Right lobe of liver (tissue), 6 donors: Measurements from ENCODE around the gene CIP2A. TPM values are rescaled to one million over a fixed set of nuclear protein-coding genes. Genes with fewer than 3 reads are reported as not detected.

Experiments used
- ATAC-seq, 4 donors: fragments of 200-7000 bp; cut with Tn5 transposase; one replicate each; pipeline ENCODE4 v1.9.1; 2020; ENCODE audit warnings: mild to moderate bottlenecking in 4 of 4, moderate library complexity in 4 of 4
- DNase-seq, 3 donors: peaks; one replicate each; pipeline ENCODE4 v3.0.0-alpha.2; 2020
- H3K27ac ChIP-seq, 3 donors: fragments of 200-600 bp; one replicate each; pipeline ENCODE4 v1.8.0; 2022
- H3K27me3 ChIP-seq, 2 donors: fragments of 200-600 bp; one replicate each; pipeline ENCODE4 v1.8.0; 2022
- H3K36me3 ChIP-seq, 4 donors: fragments of 200-600 bp; sonication (generic) in 1 of 4; one replicate each; pipeline versions ENCODE4 v1.5.1 to v1.8.0; 2017 to 2022; ENCODE audit warnings: control low read depth in 1 of 4
- H3K4me1 ChIP-seq, 4 donors: fragments of 200-600 bp; sonication (generic) in 1 of 4; one replicate each; pipeline versions ENCODE4 v1.5.1 to v1.8.0; 2017 to 2022; ENCODE audit warnings: control low read depth in 1 of 4
- H3K4me3 ChIP-seq, 3 donors: fragments of 200-600 bp; one replicate each; pipeline ENCODE4 v1.8.0; 2022
- H3K9me3 ChIP-seq, 4 donors: fragments of 200-600 bp; sonication (generic) in 1 of 4; one replicate each; pipeline versions ENCODE4 v1.5.1 to v1.8.0; 2017 to 2022; ENCODE audit warnings: control low read depth in 1 of 4
- POLR2A ChIP-seq: fragments of 450-650 bp; IDR thresholded peaks from one replicate; pipeline ENCODE4 v1.6.1; 2017; ENCODE audit warnings: antibody characterized with exemption, mild to moderate bottlenecking
- WGBS: methylation state at CpG from one replicate; pipeline ENCODE4 v1.1.6; 2018; ENCODE audit warnings: low coverage, low lambda C conversion rate; ENCODE audit not compliant: insufficient coverage; ENCODE audit errors: missing lambda C conversion rate; 5-methylcytosine and 5-hydroxymethylcytosine counted together
- intact Hi-C, 2 donors: fragments of 100-400 bp; cut with DNase I; formaldehyde crosslinking; loops; one replicate each; pipeline versions ENCODE4 v1.11.2 to v1.14.1; 2022
- total RNA-seq, 6 experiments: library from RNA; depleted of rRNA in 2 of 6; stranded (reverse); fragments of >200 nt in 2 of 6; fragmentation: NEBNext Ultra II Directional in 3 of 6; extraction: Animal tissue kit (Norgen Biotek cat#: 25700) in 3 of 6; gene quantifications; one replicate each; pipeline versions ENCODE4 v1.1.0 to v1.2.4, GENCODE V29; 2016 to 2023
- TF ChIP-seq, protein P1 (sequence below), 4 donors: fragments of 200-600 bp in 3 of 4; fragments of 450-650 bp in 1 of 4; IDR thresholded peaks; one replicate each; pipeline versions ENCODE4 v1.5.1 to v1.8.0; 2016 to 2022; ENCODE audit warnings: antibody characterized with exemption in 4 of 4, mild to moderate bottlenecking in 2 of 4
- donor health status: DM: no; HTN: yes; CAD: no.
- donor health status: DM: no; HTN: no; CAD: no.
- donor health status: DM: no; HTN: no; CAD: no.
- donor health status: DM: no; HTN: yes; CAD: no.
- donor health status: DM: no; HTN: yes; CAD: no.

The CIP2A gene
- total RNA-seq, 6 experiments from 2014 or later: 0.44 to 3.2 (median 1.3) TPM

DNA sequence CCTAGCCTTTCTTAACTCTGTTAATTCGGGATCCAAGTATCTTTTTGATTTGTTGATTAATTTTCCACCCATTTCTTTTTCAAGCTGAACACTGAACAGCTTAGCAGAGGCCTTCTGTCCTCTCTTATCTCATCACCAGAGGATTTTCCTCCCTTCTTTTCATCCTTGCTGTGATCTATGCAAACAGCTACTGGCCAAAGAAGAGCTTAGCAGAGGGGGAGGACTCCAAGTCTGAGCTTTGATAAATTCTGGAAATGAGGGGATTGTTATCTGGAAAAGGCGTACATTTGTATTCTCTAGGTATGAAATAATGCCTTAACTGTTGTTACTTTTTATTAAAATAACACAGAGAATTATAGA is 13.7 kb upstream of the CIP2A start:
- WGBS: 67% methylated on average over 2 of the region's 2 CpGs
- Histone ChIP-seq H3K27me3 (no peaks in the 10 kb centered on the region), H3K9me3 (no peaks in the 10 kb centered on the region), H3K27ac (no peak overlapping the region), H3K4me3 (no peak overlapping the region), H3K4me1 (no peaks in the 10 kb centered on the region), H3K36me3 (no peaks in the 10 kb centered on the region)
- no peak for ATAC-seq
- intact Hi-C loops: no loop called here
- no peak for DNase-seq
- TF ChIP-seq, protein P1, sequence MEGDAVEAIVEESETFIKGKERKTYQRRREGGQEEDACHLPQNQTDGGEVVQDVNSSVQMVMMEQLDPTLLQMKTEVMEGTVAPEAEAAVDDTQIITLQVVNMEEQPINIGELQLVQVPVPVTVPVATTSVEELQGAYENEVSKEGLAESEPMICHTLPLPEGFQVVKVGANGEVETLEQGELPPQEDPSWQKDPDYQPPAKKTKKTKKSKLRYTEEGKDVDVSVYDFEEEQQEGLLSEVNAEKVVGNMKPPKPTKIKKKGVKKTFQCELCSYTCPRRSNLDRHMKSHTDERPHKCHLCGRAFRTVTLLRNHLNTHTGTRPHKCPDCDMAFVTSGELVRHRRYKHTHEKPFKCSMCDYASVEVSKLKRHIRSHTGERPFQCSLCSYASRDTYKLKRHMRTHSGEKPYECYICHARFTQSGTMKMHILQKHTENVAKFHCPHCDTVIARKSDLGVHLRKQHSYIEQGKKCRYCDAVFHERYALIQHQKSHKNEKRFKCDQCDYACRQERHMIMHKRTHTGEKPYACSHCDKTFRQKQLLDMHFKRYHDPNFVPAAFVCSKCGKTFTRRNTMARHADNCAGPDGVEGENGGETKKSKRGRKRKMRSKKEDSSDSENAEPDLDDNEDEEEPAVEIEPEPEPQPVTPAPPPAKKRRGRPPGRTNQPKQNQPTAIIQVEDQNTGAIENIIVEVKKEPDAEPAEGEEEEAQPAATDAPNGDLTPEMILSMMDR (IDR thresholded peaks at IDR 0.05): no peak
- no peak for TF ChIP-seq POLR2A

DNA sequence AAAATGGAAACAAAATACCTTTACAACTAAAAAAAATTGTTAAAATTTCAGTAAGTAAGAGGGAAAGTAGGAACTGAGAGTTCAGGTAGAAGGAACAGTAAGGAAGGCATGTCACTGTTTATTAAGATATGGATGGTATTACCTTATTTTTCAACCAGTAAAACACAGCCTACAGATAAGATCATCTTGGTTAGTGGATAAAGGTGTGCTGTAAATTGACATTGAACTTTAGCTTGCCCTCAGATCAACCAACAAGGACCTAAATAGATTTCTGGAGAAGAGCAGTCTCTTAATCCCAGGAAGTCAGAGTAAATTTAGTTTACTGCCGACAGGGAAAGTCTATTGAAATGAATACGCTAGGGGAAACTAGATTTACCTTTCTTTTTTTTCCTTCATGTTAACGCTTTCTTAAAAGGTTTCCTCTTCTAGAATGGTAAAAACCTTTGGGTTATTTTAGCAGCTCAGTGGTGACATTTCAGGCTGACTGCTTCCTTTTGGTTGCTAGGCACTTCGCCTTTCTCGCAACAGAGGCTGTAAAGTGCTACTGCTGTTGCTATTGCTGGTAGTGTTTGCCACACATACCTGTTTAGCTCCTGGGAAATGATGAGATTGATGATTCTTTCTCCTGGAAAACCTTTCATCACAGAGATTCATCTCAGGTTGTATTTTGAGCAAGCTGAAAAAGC is 13.2 kb upstream of the CIP2A start:
- DNase-seq: no peak
- no peak overlapping the region for H3K27ac ChIP-seq
- ATAC-seq: peak in 2 of 4 donors; percentile 29 to 38
- H3K9me3 ChIP-seq: no peaks in the 10 kb centered on the region
- H3K27me3 ChIP-seq: no peaks in the 10 kb centered on the region
- H3K4me1 ChIP-seq: no peaks in the 10 kb centered on the region
- H3K4me3 ChIP-seq: no peak overlapping the region
- intact Hi-C loops: no loop called here
- no peaks in the 10 kb centered on the region for H3K36me3 ChIP-seq
- 56% methylated on average over 5 of the region's 5 CpGs for WGBS
- TF ChIP-seq, protein P1 (IDR thresholded peaks at IDR 0.05): no peak
- no peak for TF ChIP-seq POLR2A

DNA sequence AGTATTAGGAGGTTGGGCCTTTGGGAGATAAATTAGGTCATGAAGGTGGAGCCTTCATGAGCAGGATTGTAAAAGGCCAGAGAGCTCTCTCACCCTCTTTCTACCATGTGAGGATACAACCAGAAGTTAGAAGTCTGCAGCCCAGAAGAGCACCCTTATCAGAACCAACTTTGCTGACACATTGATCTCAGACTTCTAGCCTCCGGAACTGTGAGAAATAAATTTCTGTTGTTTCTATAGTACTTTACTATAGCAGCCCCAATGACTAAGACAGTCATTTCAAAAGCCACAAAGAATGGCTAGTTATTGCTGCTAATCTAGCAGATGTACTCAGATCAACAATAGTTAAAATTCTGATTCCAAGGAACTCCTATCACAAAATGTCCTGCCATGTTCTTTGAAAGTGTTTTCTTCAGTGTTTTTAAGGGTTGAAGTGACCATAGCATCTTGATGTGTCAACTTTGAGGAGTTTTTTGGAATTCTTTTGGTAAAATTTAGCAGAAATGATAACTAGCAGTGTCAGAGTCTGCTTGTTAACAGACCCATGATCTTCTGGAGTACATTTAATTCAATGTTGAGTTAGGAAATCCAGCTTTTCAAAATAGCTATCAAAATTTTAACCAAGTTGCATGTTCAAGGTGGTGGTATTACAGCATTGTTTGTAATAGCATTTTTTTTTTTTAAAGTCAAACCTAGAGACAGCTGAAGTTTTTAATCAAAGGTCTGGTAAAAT is 10.6 kb upstream of the CIP2A start:
- intact Hi-C loops: no loop called here

DNA sequence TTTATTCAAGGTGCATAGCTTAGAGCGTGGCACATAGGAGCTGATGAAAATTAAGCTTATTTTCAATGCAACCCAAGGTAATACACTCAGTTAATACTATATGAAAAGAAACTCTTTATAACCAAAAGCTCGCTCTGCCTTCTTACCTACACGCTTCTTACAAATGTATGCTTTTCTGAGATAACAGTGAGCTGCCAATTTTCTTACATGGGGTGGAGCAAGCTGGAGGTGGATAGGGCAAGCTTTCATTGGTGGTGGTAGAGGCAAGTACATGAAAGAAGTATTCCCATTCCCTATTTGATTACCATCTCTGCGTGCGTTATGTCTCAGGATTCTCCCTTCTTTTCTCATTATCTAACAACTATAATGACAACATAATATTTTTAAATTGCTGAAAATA is 9.1 kb upstream of the CIP2A start:
- Histone ChIP-seq H3K4me1 (no peaks in the 10 kb centered on the region), H3K27me3 (no peaks in the 10 kb centered on the region), H3K27ac (no peak overlapping the region), H3K4me3 (no peak overlapping the region), H3K9me3 (no peaks in the 10 kb centered on the region), H3K36me3 (no peaks in the 10 kb centered on the region)
- no peak for DNase-seq
- 89% methylated on average over 5 of the region's 5 CpGs for WGBS
- no peak for ATAC-seq
- intact Hi-C loops: no loop called here
- no peak for TF ChIP-seq POLR2A
- TF ChIP-seq, protein P1 (IDR thresholded peaks at IDR 0.05): no peak

More for the DNA sequence above, 10.6 kb upstream of the CIP2A start:
- no peak overlapping the region for H3K27ac ChIP-seq
- no peaks in the 10 kb centered on the region for H3K4me1 ChIP-seq
- no peak for ATAC-seq
- no peaks in the 10 kb centered on the region for H3K36me3 ChIP-seq
- no peaks in the 10 kb centered on the region for H3K27me3 ChIP-seq
- H3K4me3 ChIP-seq: no peak overlapping the region
- WGBS: no CpG with 5 or more reads among the region's 1 CpG
- no peak for TF ChIP-seq POLR2A
- TF ChIP-seq, protein P1 (IDR thresholded peaks at IDR 0.05): no peak
- DNase-seq: no peak
- no peaks in the 10 kb centered on the region for H3K9me3 ChIP-seq
